Measurements from ENCODE around the gene ENOX2.

GRCh38 chrX:130691576-130691975 is 211.4 kb downstream of the ENOX2 start:
- TF ChIP-seq, protein P1, sequence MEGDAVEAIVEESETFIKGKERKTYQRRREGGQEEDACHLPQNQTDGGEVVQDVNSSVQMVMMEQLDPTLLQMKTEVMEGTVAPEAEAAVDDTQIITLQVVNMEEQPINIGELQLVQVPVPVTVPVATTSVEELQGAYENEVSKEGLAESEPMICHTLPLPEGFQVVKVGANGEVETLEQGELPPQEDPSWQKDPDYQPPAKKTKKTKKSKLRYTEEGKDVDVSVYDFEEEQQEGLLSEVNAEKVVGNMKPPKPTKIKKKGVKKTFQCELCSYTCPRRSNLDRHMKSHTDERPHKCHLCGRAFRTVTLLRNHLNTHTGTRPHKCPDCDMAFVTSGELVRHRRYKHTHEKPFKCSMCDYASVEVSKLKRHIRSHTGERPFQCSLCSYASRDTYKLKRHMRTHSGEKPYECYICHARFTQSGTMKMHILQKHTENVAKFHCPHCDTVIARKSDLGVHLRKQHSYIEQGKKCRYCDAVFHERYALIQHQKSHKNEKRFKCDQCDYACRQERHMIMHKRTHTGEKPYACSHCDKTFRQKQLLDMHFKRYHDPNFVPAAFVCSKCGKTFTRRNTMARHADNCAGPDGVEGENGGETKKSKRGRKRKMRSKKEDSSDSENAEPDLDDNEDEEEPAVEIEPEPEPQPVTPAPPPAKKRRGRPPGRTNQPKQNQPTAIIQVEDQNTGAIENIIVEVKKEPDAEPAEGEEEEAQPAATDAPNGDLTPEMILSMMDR (IDR thresholded peaks at IDR 0.05), result no peak
- TF ChIP-seq POLR2A (IDR thresholded peaks at IDR 0.05), result no peak

Data from tibial nerve (tissue), 3 donors.